Activated T-cell treated with anti-CD3 and anti-CD28 coated beads for 48 hours (primary cell): ENCODE results near the gene MAP2K3.
"Not testable (repeated sequence)": the region's sequence is repeated elsewhere in the genome, so short reads cannot be mapped to it uniquely, and the experiment has no call there.

Experiments used
- DNase-seq: peaks from one replicate; pipeline ENCODE4 v3.0.0-alpha.2; 2020; ENCODE audit warnings: low read depth

Gene MAP2K3

DNA sequence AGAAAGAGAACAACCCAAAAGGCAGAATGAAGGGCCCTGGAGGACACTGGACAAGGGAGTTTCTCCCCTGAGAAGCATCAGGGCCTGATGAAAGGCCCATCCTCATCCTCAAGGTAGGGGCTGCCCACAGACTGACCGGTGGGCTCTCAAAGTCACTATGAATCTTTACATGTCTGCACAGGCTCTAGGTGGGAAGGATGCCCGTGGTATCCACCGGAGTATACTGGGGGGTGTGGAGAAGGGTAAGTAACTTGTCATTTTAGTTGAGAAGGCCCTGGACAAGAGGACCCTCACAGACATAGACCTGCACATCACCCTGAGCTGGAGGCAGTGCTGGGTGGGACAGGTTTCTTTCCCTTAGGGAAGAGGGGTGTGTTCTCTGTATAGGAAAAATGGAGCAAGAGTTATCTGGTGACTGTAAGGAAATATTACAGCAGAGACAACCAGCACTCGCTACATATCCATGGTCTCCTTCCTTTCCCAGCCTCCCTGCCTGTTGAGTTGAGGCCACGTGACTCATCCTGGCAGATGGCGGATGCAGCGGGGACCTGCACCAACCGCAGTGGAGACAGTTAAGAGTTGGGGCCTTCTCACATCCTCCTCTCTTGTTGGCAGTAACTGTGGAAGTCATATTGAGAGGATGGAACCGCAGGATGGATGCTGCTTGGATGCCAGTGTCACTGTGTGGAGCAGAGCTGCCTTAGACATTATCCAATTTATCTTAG, 46.1 kb downstream of the MAP2K3 start:
- DNase-seq: no peak

- DNase-seq: not testable (repeated sequence)
These were observed 52.2 kb downstream of the MAP2K3 start for GRCh38 chr17:21336541-21337294.

- not testable (repeated sequence) for DNase-seq
These were observed 53.6 kb downstream of the MAP2K3 start for GRCh38 chr17:21337981-21338625.

DNA sequence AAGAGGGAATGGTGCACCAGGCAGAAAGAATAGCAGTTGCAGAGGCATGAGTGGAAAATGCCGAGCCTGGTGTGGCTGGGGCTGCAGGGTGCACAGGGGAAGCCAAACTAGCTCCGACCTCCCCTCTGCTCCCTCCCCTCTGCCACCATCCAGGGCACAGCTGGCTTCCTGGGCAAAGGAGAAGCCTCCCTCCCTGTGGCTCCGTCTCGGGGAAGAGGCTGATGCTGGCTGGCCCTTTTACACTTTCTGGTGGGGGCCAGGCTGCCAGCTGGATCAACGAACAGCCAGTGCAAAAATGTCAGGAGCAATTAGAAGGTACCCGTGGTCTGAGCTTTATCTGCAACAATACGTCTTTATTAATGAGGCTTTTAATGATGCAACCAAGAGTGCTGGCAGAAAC, 54.5 kb downstream of the MAP2K3 start:
- DNase-seq: no peak

DNA sequence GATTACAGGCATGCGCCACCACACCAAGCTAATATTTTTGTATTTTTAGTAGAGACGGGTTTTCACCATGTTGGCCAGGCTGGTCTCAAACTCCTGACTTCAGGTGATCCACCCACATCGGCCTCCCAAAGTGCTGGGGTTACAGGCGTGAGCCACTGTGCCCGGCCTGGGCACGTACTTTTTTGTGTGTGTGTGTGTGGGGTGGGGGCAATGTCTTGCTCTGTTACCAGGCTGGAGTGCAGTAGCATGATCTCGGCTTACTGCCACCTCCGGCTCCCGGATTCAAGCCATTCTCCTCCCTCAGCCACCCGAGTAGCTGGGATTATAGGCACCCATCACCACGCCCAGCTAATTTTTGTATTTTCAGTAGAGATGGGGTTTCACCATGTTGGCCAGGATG, 55.1 kb downstream of the MAP2K3 start:
- DNase-seq: not testable (repeated sequence)

- DNase-seq: not testable (repeated sequence)
These were observed 55.9 kb downstream of the MAP2K3 start for GRCh38 chr17:21340407-21340806.

DNA sequence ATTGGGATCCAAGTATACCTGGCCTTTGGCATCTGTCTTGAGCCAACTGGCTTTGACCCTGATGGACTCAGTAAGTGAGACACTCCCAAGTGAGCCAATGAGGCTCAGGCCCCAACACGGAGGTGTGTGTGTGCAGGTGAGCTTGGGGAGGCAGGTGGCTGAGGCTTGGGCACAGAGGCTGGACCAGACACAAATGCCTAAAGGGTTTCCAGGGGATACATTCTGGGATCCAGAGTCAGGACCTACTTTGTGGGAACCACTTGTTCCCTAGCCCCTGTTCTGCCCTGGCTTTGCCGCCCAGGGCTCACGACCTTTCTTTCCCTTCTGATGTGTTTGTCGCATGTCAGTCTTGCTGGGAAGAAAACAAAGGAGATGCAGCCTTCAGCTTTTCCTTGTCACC, 56.8 kb downstream of the MAP2K3 start:
- not testable (repeated sequence) for DNase-seq

DNA sequence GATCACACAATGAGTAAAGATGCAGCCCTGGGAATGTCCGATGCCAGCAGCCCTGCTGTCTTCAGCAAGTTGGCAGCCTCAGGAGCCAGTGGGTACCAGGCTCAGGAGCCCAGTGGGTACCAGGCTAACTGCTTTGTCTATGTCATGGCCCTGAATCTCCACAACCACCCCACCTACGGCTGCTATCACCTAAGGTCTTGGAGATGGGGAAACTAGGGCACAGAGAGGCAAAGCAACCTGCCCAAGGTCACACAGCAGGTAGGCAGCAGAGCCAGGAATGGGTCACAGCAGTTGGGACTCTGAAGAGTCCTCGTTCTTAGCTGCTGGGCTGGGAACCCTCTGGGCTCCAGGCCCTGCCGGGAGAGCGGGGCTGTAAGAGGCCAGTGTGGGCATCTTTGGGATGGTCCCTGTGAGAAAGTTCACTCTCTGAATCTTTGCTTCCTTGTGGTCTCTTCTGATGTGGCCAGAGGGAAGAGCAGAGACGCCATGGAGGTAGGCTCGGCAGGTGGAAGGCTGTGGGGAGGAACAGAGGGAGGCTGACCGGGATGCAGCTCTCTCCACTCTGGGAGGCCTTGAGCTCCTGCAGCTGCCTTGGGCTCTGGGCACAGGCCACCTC, 57.5 kb downstream of the MAP2K3 start:
- DNase-seq: not testable (repeated sequence)

DNA sequence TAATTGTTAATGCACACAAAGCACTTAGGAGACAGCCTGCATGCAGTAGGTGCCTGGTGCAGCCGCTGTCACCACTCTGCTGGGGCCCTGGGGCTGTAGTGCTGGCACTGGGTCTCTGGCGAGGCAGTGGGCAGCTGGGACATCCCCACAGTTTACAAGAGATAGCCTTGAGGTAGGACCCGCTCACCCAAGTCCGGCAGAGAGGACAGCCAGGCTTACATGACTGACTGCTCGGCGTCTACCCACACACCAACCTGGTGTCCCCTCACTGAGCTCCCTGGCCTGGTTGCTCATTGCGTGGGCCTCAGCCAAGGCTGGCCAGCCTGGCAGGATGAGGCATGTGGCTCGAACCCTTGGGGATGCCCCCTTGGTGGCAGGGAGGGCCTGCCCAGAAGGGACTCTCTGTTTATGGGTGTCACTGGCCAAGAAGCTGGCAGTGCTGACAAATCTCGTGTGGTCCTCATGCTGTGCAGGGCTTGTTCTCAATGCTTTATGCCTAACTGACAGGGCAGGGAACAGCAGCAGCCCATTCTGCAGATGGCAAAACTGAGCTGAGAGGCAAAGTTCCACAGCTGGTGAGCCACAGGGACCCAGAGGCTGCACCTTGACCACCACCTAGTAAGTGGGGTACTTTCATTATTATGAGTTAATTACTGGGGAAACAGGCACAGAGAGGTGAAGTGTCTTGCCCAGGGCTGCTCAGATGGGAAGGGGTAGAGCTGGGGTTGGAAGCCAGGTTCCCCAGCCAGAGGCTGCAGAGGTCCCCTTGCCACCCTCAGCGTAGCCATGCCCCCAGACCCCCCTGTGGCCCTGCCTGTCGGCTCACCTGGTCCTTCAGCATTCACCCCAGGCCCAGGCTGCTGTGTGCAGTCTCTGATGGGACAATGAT, 58.8 kb downstream of the MAP2K3 start:
- not testable (repeated sequence) for DNase-seq

- not testable (repeated sequence) for DNase-seq
These were observed 60.3 kb downstream of the MAP2K3 start for GRCh38 chr17:21344801-21345200.

GRCh38 chr17:21345236-21345635, 60.7 kb downstream of the MAP2K3 start:
- no peak for DNase-seq

- DNase-seq: not testable (repeated sequence)
These were observed 61.6 kb downstream of the MAP2K3 start for GRCh38 chr17:21346107-21346506.

GRCh38 chr17:21346651-21347250, 62.2 kb downstream of the MAP2K3 start:
- not testable (repeated sequence) for DNase-seq

- DNase-seq: not testable (repeated sequence)
These were observed 63.1 kb downstream of the MAP2K3 start for GRCh38 chr17:21347660-21348059.

- DNase-seq: not testable (repeated sequence)
These were observed 63.8 kb downstream of the MAP2K3 start for GRCh38 chr17:21348081-21348925.

- DNase-seq: not testable (repeated sequence)
These were observed 64.4 kb downstream of the MAP2K3 start for GRCh38 chr17:21348926-21349261.

DNA sequence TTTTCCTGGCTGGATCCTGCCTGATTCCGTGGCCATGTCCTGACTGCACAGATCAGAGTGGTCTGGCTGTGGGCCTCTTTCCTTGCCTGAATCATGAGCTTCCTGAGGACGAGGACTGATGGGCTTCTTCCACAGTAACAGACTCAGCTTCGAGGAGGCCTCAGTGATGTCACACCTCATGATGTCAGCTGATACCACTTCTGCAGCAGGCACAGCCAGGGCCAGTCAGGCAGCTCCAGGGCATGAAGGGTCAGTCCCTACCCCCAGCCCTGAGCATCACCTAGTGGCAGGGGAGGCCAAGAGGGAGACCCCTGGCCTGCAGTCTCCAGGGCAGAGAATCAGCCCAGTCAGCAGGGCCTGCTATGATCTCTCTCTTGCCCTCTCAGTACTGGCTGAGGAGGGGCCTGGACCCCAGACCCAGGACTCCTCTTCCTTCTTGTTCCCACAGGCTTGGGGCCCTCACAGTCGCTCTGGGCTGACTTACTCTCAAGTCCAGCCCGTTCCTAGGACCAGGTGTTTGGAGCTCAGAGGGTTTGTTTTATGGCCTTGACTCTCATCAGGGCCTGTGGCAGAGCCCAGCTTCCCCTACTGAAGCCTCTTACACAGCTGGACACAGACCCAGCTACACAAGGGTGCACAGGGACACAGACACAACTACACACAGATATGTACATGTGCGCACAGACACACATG, 65.0 kb downstream of the MAP2K3 start:
- DNase-seq: not testable (repeated sequence)

DNA sequence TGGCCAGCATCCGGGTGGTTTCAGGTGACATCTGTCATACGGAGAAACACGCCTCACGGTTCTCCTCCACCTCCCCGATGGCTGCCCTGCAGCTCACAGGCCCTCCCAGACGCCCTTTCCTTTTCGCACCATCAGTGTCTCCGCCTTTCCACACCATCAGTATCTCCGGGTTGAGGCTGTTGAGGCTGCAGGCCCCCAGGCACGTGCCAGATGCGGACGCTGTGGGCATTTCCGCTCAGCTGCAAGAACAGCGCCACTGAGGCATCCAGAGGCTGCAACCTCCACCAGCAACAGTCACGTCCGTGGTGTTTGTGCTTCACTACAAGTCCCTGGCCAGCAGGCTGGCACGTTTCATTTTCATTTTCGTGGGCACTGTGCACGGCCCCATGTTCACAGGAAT, 66.0 kb downstream of the MAP2K3 start:
- not testable (repeated sequence) for DNase-seq

GRCh38 chr17:21351366-21352065, 67.0 kb downstream of the MAP2K3 start:
- no peak for DNase-seq
